H1 (cell line): ENCODE results near the gene AGPAT4.

ENCODE experiments used
- ATF2 ChIP-seq: IDR thresholded peaks from 2 replicates; pipeline ENCODE4 v1.6.1; 2012; ENCODE audit warnings: low read length, inconsistent platforms
- BRCA1 ChIP-seq: IDR thresholded peaks from 2 replicates; pipeline ENCODE4 v1.6.1; 2012; ENCODE audit warnings: low read depth, low read length, improper control_type of control experiment
- E2F6 ChIP-seq: IDR thresholded peaks from 2 replicates; pipeline ENCODE4 v1.6.1; 2012; ENCODE audit warnings: inconsistent platforms
- GABPA ChIP-seq: IDR thresholded peaks from 2 replicates; pipeline ENCODE4 v1.6.1; 2011; ENCODE audit warnings: mild to moderate bottlenecking, low read length, moderate library complexity, borderline replicate concordance; ENCODE audit not compliant: insufficient read depth
- POLR2A ChIP-seq, 2 experiments: IDR thresholded peaks; 1 replicate in 1 of 2; 2 replicates in 1 of 2; pipeline ENCODE4 v1.6.1; 2011; ENCODE audit warnings: low read depth in 2 of 2, low read length in 2 of 2, mild to moderate bottlenecking in 2 of 2; ENCODE audit errors: control extremely low read depth in 1 of 2
- SIN3A ChIP-seq, 2 experiments: IDR thresholded peaks in 1 of 2; conservative IDR thresholded peaks in 1 of 2; 2 replicates each; pipeline ENCODE4 v1.6.1; 2011 to 2012; ENCODE audit warnings: low read length in 2 of 2, improper control_type of control experiment in 1 of 2, low read depth in 1 of 2, mild to moderate bottlenecking in 1 of 2
- SP1 ChIP-seq: IDR thresholded peaks from 2 replicates; pipeline ENCODE4 v1.6.1; 2011; ENCODE audit warnings: low read depth, low read length
- TF ChIP-seq, protein P1 (sequence below), 3 experiments: IDR thresholded peaks; 1 replicate in 2 of 3; 2 replicates in 1 of 3; pipeline versions ENCODE4 v1.5.1 to v1.6.1; 2011; ENCODE audit warnings: low read length in 3 of 3, mild to moderate bottlenecking in 3 of 3, inconsistent platforms in 2 of 3, low read depth in 1 of 3, moderate library complexity in 1 of 3; ENCODE audit not compliant: insufficient read depth in 1 of 3; ENCODE audit errors: control extremely low read depth in 1 of 3

DNA sequence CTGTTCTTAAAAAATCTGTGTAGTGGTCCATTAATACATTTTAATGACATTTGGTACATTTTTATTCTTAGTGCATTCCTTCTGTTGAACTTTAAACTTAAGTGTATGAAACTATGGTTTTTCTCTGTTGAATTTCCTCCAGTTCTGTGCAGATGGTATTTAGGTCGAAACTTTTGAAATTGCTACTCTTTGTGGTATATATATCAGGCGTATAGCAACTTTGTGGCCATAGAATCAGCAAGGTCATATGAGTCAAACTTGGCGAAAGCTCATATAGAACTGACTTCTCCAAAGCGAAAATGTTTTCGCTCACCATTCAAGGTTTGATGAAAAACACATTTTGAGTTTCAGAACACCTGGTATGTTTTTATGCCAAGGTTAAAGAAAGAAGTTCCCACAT is 188.6 kb downstream of the AGPAT4 start:
- TF ChIP-seq, protein P1, sequence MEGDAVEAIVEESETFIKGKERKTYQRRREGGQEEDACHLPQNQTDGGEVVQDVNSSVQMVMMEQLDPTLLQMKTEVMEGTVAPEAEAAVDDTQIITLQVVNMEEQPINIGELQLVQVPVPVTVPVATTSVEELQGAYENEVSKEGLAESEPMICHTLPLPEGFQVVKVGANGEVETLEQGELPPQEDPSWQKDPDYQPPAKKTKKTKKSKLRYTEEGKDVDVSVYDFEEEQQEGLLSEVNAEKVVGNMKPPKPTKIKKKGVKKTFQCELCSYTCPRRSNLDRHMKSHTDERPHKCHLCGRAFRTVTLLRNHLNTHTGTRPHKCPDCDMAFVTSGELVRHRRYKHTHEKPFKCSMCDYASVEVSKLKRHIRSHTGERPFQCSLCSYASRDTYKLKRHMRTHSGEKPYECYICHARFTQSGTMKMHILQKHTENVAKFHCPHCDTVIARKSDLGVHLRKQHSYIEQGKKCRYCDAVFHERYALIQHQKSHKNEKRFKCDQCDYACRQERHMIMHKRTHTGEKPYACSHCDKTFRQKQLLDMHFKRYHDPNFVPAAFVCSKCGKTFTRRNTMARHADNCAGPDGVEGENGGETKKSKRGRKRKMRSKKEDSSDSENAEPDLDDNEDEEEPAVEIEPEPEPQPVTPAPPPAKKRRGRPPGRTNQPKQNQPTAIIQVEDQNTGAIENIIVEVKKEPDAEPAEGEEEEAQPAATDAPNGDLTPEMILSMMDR (IDR thresholded peaks at IDR 0.05; ENCODE audit: control extremely low read depth in 1 of 3, insufficient read depth in 1 of 3, low read depth in 1 of 3, low read length in 3 of 3): no peak
- TF ChIP-seq BRCA1: no peak
- TF ChIP-seq SP1: no peak
- no peak for TF ChIP-seq SIN3A (conservative IDR thresholded peaks at IDR 0.05 in 1 of 2, IDR thresholded peaks at IDR 0.05 in 1 of 2; ENCODE audit: low read depth in 1 of 2, low read length in 2 of 2)
- TF ChIP-seq GABPA: no peak
- no peak for TF ChIP-seq ATF2
- no peak for TF ChIP-seq POLR2A (IDR thresholded peaks at IDR 0.05; ENCODE audit: control extremely low read depth in 1 of 2, low read depth in 2 of 2, low read length in 2 of 2)
- TF ChIP-seq E2F6: no peak
